Measurements from ENCODE around the gene LRP1B. TPM values are rescaled to one million over a fixed set of nuclear protein-coding genes. Genes with fewer than 3 reads are reported as not detected.

The LRP1B gene
- total and polyA plus RNA-seq, 2 experiments from 2014 or later, result not detected

DNA sequence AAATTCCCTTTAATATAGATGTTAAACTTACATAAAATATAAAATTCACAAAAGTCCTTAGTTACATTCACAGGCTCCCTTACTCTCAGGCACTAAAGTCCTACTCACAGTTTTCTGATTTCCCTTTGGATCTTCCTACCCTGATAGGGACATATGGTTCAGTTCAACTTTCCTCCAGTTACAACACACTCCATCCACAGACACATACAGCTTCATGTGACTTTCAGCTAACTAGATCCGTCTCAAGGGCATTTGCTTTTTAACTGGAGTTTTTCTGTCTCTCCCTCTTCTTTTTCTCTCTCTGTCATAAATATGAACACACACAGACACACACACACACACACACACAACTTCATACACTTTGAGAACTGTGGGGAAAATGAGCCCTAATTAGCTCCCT lies 419.2 kb downstream of the LRP1B start:
- 0 to 3% methylated on average over 1 of the region's 1 CpG for WGBS, 2 experiments (ENCODE audit: low coverage in 1 of 2, low lambda C conversion rate in 2 of 2, missing lambda C conversion rate in 2 of 2)
- H3K9me3 ChIP-seq (ENCODE audit: low read depth), result no peaks in the 10 kb centered on the region
- in situ Hi-C loops (cut with MboI), result no loop called here

DNA sequence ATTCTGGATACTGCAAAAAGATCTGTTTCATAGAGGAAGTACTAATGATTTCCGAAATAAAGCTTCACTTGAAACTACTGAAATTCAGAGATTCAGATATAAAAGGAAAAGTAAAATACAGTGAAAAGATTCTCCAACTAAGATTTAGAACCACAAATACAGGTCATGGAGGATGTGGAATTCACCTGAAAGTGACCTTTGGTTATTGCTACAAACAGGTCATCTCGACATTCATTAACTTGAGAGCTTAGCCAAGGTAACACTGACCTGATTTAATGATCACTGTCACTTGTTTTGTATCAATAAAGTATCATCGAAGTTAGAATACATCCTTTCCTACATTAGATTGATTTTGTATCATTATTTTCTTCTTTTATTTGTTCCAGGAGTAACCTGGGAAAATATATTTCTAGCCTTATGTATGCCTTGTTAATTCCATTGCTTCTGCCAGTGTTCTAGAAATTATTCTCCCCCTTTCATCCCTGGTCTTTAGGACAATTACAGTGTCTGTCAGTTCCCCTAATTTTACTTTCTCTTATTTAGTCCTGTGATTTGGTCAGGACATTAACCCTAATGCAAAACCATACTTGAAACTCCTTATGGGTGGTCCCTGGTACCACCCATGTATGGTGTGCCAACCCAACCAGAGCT lies 420.1 kb downstream of the LRP1B start:
- 30 to 40% methylated on average over 3 of the region's 3 CpGs for WGBS, 2 experiments (ENCODE audit: low coverage in 1 of 2, low lambda C conversion rate in 2 of 2, missing lambda C conversion rate in 2 of 2)
- Histone ChIP-seq H3K36me3 (ENCODE audit: low read depth) (no peaks in the 10 kb centered on the region), H4K20me1 (ENCODE audit: insufficient read depth) (no peaks in the 10 kb centered on the region), H3K4me1 (ENCODE audit: insufficient read depth) (no peaks in the 10 kb centered on the region), H2AFZ (no peak overlapping the region), H3F3A (ENCODE audit: insufficient read depth) (no peaks in the 10 kb centered on the region), H3K4me2 (ENCODE audit: unreplicated experiment) (no peak overlapping the region), H3K9me2 (ENCODE audit: insufficient read depth) (no peaks in the 10 kb centered on the region), H3K4me3 (no peak overlapping the region), H3K9ac (no peak overlapping the region), H3K79me2 (ENCODE audit: insufficient read depth) (no peaks in the 10 kb centered on the region), H3K9me3 (ENCODE audit: low read depth) (no peaks in the 10 kb centered on the region), H3K27ac (no peak overlapping the region), H3K27me3 (replicated peaks; ENCODE audit: insufficient read depth) (no peaks in the 10 kb centered on the region)
- TF ChIP-seq EZH2 (IDR thresholded peaks at IDR 0.05; ENCODE audit: insufficient read depth, poor library complexity, severe bottlenecking) (no peak), EZH2phosphoT487 (IDR thresholded peaks at IDR 0.05; ENCODE audit: insufficient read depth, low read depth) (no peak)
- no peak for DNase-seq
- in situ Hi-C loops (cut with MboI), result no loop called here

More for the DNA sequence above, 419.2 kb downstream of the LRP1B start:
- DNase-seq, result no peak
- no peak overlapping the region for H3K4me3 ChIP-seq
- no peak overlapping the region for H2AFZ ChIP-seq
- no peaks in the 10 kb centered on the region for H3K36me3 ChIP-seq (ENCODE audit: low read depth)
- H3K4me1 ChIP-seq (ENCODE audit: insufficient read depth), result no peaks in the 10 kb centered on the region
- no peak overlapping the region for H3K9ac ChIP-seq
- no peak overlapping the region for H3K27ac ChIP-seq
- TF ChIP-seq EZH2 (IDR thresholded peaks at IDR 0.05; ENCODE audit: insufficient read depth, poor library complexity, severe bottlenecking), result no peak
- TF ChIP-seq EZH2phosphoT487 (IDR thresholded peaks at IDR 0.05; ENCODE audit: insufficient read depth, low read depth), result no peak
- no peaks in the 10 kb centered on the region for H3K27me3 ChIP-seq (replicated peaks; ENCODE audit: insufficient read depth)
- no peaks in the 10 kb centered on the region for H4K20me1 ChIP-seq (ENCODE audit: insufficient read depth)
- H3K9me2 ChIP-seq (ENCODE audit: insufficient read depth), result no peaks in the 10 kb centered on the region
- no peaks in the 10 kb centered on the region for H3K79me2 ChIP-seq (ENCODE audit: insufficient read depth)
- no peak overlapping the region for H3K4me2 ChIP-seq (ENCODE audit: unreplicated experiment)
- no peaks in the 10 kb centered on the region for H3F3A ChIP-seq (ENCODE audit: insufficient read depth)

DNA sequence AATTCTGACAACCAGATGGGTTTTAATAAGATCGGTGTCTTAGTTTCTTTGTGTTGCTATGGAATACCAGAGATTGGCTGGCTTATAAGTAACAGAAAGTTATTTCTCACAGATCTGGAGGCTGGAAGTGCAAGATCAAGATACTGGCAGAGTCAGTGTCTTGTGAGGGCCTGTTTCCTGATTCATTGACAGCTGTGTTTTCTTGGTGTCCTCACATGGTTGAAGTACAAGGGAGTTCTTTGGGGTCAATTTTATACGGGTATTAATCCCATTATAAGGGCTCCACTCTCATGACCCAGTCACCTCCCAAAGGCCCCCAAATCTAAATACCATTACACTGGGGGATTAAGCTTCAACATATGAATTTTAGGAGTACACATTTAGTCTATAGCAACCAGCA lies 421.1 kb downstream of the LRP1B start:
- Histone ChIP-seq H3K27ac (no peak overlapping the region), H3K9ac (no peak overlapping the region), H3K9me3 (ENCODE audit: low read depth) (no peaks in the 10 kb centered on the region), H3K9me2 (ENCODE audit: insufficient read depth) (no peaks in the 10 kb centered on the region), H3K4me3 (no peak overlapping the region), H4K20me1 (ENCODE audit: insufficient read depth) (no peaks in the 10 kb centered on the region), H3K36me3 (ENCODE audit: low read depth) (no peaks in the 10 kb centered on the region), H3K79me2 (ENCODE audit: insufficient read depth) (no peaks in the 10 kb centered on the region), H3F3A (ENCODE audit: insufficient read depth) (no peaks in the 10 kb centered on the region), H2AFZ (no peak overlapping the region), H3K4me1 (ENCODE audit: insufficient read depth) (no peaks in the 10 kb centered on the region), H3K4me2 (ENCODE audit: unreplicated experiment) (no peak overlapping the region), H3K27me3 (replicated peaks; ENCODE audit: insufficient read depth) (no peaks in the 10 kb centered on the region)
- no peak for TF ChIP-seq EZH2 (IDR thresholded peaks at IDR 0.05; ENCODE audit: insufficient read depth, poor library complexity, severe bottlenecking)
- no peak for TF ChIP-seq EZH2phosphoT487 (IDR thresholded peaks at IDR 0.05; ENCODE audit: insufficient read depth, low read depth)
- in situ Hi-C loops (cut with MboI), result no loop called here
- no peak for DNase-seq
- whole genome bisulfite sequencing, 2 experiments (ENCODE audit: low coverage in 1 of 2, low lambda C conversion rate in 2 of 2, missing lambda C conversion rate in 2 of 2), result 32 to 48% methylated on average over 2 of the region's 2 CpGs

DNA sequence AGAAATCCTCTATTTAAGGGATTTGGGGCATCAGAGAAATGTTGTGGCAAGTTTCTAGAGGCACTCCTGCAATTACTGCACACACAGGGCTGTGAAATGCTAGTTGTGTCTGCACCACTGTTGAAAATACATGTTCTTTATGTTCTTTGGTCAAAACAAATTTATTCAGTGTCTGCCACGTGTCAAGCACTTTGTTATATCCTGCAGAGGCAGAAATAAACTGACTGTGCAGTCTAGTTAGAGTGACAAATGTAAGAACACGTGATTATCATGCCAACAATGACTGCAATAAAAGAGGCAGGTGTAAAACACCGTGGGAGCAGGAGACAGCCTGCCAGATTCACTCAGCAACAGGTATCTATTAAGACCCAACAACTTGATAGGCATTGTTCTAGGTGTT lies 423.3 kb downstream of the LRP1B start:
- H3K9me2 ChIP-seq (ENCODE audit: insufficient read depth), result no peaks in the 10 kb centered on the region
- in situ Hi-C loops (cut with MboI), result no loop called here
- H4K20me1 ChIP-seq (ENCODE audit: insufficient read depth), result no peaks in the 10 kb centered on the region
- H3K36me3 ChIP-seq (ENCODE audit: low read depth), result no peaks in the 10 kb centered on the region
- H3F3A ChIP-seq (ENCODE audit: insufficient read depth), result no peaks in the 10 kb centered on the region
- TF ChIP-seq EZH2 (IDR thresholded peaks at IDR 0.05; ENCODE audit: insufficient read depth, poor library complexity, severe bottlenecking), result no peak
- TF ChIP-seq EZH2phosphoT487 (IDR thresholded peaks at IDR 0.05; ENCODE audit: insufficient read depth, low read depth), result no peak
- no peak for DNase-seq
- no peaks in the 10 kb centered on the region for H3K9me3 ChIP-seq (ENCODE audit: low read depth)
- H3K79me2 ChIP-seq (ENCODE audit: insufficient read depth), result no peaks in the 10 kb centered on the region
- H3K9ac ChIP-seq, result no peak overlapping the region
- no peak overlapping the region for H3K4me3 ChIP-seq
- no peaks in the 10 kb centered on the region for H3K27me3 ChIP-seq (replicated peaks; ENCODE audit: insufficient read depth)
- H3K4me1 ChIP-seq (ENCODE audit: insufficient read depth), result no peaks in the 10 kb centered on the region
- H2AFZ ChIP-seq, result no peak overlapping the region
- H3K4me2 ChIP-seq (ENCODE audit: unreplicated experiment), result no peak overlapping the region
- 12 to 23% methylated on average over 3 of the region's 3 CpGs for WGBS, 2 experiments (ENCODE audit: low coverage in 1 of 2, low lambda C conversion rate in 2 of 2, missing lambda C conversion rate in 2 of 2)
- no peak overlapping the region for H3K27ac ChIP-seq
